ENCODE measurements around the gene BCO1.

The BCO1 gene

GRCh38 chr16:81321039-81321438 lies 82.5 kb downstream of the BCO1 start:
- no peak for DNase-seq

GRCh38 chr16:81321536-81321935 lies 83.0 kb downstream of the BCO1 start:
- DNase-seq = no peak

DNA sequence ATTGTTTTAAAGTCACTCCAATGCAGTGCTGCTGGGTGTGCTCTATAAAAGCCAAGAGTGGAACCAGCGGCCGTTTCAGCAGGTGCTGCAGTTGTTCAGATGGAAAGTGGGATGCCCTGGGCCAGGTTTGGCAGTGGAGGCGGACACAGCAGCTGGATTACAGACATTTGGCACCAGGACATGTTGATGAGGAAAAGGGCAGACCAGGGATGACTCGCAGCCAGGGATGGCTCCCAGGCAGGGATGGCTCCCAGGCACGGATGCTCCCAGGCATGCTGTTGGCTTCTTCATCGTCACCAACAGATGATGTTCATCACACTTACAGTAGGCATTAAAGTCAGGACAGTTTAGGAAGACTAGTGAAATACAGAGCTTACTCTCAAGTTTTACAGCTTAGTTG lies 86.3 kb downstream of the BCO1 start:
- DNase-seq = no peak

DNA sequence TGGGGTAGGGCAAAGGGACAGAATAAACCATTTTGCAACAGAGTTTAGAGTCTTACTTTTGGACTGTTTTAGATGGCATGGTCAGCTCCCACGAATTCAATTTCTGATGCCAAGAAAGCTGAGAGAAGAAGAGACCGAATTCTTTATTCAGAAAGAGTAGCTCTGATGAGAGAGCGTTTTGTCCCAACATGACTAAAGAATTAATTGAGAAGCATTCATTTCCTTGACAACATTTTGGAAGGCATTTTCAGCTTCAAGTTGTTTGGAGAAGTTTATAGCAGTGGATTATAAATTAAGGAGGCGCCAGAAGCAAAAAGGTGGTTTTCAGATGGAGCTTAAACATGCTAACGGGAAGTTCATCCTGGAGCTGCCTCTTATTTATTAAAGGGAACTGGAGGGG lies 88.5 kb downstream of the BCO1 start:
- DNase-seq = no peak

DNA sequence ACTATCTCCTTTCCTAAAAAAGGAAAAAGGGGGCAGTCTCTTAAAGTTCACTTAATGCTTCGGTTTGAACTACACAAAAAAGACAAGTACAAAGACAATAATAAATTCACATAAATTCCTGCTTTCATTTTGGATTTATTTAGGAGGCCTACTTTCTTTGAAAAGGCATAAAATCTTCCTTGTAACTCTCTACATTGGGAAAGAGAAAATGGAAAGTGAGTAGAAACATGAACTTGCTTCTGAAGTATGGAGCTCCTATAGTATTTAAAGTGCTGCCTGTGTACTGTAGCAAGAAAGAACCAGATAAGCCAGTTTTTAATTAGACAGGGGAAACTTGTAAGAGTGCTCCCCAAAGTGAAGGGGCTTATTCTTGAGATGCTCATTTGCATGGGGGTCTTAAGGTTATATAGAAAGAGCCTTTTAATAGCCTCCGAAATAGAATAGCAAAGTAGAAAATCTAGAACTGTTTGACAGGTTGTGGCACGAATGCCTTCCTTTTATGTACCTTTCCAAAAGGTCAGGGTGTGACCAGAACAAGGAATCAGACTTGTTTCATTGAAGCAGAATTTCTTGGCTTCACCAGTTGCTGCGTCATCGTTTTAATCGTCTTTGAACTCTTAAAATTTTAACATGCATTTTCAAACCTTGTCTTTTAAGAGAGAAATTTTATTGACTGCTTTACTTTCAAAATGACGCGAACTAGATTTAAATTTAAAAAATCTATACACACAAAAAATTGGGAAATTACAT lies 89.1 kb downstream of the BCO1 start:
- no peak for DNase-seq

DNA sequence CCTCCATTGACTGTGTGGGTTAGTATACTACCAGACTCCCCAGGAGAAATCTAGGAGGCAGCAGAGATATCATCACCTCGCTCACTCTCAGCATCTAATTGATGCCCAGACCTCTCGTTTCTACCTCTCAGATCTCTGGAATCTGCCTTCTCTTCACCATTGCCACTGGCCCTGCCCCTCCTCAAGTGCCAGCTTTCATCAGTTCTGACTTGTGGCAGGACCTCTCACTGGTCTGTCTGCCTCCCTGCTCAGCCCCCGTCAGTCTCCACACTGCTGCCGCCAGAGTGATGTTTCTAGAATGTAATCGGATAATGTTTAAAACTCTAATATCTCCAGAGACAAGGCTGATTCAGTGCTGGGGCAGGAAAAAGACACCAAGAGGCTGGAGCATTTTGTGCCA lies 91.5 kb downstream of the BCO1 start:
- DNase-seq = no peak

DNA sequence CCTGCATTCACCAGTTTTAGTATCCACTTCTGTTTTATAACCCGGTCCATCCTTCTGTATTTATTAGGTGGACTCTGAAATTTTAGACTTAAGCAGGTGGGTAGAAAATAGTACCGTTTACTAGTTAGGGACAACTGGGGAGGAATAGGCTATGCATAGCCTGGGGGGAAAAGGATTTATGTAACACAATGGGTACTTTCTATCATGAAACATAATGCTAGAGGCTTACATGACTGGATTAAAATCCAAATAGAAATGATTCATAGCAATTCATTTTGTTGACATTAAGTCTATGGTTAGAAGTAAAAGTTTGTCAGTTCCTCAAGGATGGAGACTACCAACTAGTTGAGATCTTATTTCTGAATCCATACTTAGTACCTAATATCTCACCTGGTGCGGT lies 94.9 kb downstream of the BCO1 start:
- no peak for DNase-seq

- no peak for DNase-seq
These were observed 97.2 kb downstream of the BCO1 start for GRCh38 chr16:81335669-81336068.

DNA sequence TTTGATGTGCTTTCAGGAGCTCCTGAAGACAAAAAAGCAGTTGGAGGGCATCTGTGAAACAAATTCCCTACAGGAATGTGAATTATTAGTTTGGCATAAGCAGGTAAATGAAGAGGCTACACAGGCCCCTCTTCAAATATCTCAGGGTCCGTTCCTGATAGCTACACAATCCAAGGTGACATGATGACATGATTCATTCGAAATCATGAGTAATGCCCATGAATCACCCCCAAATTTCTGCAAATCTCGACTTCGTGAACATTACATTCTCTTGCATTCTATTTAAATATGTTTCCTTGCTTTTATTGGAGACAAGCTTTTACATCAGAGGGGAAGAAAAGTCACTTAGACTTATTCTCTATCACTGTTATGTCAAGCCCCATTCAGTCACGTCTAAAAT lies 98.6 kb downstream of the BCO1 start:
- DNase-seq = no peak

Data from NCI-H2171 treated with DMSO at 0.1 percent for 48 hours (cell line).